ENCODE results near the gene GADL1.

DNA sequence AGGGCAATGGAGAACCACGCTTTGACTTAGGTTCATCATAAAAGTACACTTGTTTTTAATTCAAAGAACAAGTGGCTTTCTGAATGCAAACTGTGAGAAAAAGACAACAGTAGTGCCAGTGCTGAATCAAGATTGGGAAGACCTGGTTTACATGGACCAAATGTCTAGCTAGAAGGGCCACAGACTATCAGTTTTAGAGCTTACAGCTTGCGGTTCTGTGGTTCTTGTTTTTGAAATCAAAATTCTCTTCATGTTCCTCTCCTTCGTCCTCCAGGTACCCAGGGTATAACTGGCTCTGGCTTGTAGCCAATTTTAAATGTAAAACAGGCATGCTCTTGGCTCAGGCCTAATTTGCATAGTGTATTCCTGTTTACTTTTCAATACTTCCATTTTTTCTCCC lies 163.5 kb downstream of the GADL1 start:
- TF ChIP-seq, protein P1, sequence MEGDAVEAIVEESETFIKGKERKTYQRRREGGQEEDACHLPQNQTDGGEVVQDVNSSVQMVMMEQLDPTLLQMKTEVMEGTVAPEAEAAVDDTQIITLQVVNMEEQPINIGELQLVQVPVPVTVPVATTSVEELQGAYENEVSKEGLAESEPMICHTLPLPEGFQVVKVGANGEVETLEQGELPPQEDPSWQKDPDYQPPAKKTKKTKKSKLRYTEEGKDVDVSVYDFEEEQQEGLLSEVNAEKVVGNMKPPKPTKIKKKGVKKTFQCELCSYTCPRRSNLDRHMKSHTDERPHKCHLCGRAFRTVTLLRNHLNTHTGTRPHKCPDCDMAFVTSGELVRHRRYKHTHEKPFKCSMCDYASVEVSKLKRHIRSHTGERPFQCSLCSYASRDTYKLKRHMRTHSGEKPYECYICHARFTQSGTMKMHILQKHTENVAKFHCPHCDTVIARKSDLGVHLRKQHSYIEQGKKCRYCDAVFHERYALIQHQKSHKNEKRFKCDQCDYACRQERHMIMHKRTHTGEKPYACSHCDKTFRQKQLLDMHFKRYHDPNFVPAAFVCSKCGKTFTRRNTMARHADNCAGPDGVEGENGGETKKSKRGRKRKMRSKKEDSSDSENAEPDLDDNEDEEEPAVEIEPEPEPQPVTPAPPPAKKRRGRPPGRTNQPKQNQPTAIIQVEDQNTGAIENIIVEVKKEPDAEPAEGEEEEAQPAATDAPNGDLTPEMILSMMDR (optimal IDR thresholded peaks at IDR 0.05 in 1 of 3, IDR thresholded peaks at IDR 0.05 in 1 of 3, conservative IDR thresholded peaks at IDR 0.05 in 1 of 3; ENCODE audit: extremely low read depth in 1 of 3, insufficient read depth in 2 of 3, low read length in 3 of 3): no peak
- no peak for TF ChIP-seq EZH2 (IDR thresholded peaks at IDR 0.05; ENCODE audit: low read length)
